ENCODE measurements around the gene KRT14.
"Not testable (repeated sequence)": the region's sequence is repeated elsewhere in the genome, so short reads cannot be mapped to it uniquely, and the experiment has no call there.

KRT14 gene

GRCh38 chr17:41544935-41545334, 41.8 kb downstream of the KRT14 start:
- no peak for DNase-seq

- no peak for DNase-seq
Observed at GRCh38 chr17:41544491-41544892, 42.2 kb downstream of the KRT14 start.

GRCh38 chr17:41542786-41543185, 43.9 kb downstream of the KRT14 start:
- DNase-seq = not testable (repeated sequence)

GRCh38 chr17:41542357-41542756, 44.3 kb downstream of the KRT14 start:
- DNase-seq = no peak

- DNase-seq = no peak
Observed at GRCh38 chr17:41540921-41541625, 45.6 kb downstream of the KRT14 start.

- no peak for DNase-seq
Observed at GRCh38 chr17:41539979-41540701, 46.6 kb downstream of the KRT14 start.

GRCh38 chr17:41539071-41539492, 47.6 kb downstream of the KRT14 start:
- no peak for DNase-seq

GRCh38 chr17:41538565-41538991, 48.1 kb downstream of the KRT14 start:
- no peak for DNase-seq

- DNase-seq = no peak
Observed at GRCh38 chr17:41537990-41538389, 48.7 kb downstream of the KRT14 start.

GRCh38 chr17:41537614-41537954, 49.1 kb downstream of the KRT14 start:
- no peak for DNase-seq

- no peak for DNase-seq
Observed at GRCh38 chr17:41536741-41537613, 49.7 kb downstream of the KRT14 start.

- DNase-seq = no peak
Observed at GRCh38 chr17:41535764-41536481, 50.8 kb downstream of the KRT14 start.

GRCh38 chr17:41534899-41535546, 51.7 kb downstream of the KRT14 start:
- no peak for DNase-seq

- DNase-seq = no peak
Observed at GRCh38 chr17:41533613-41534012, 53.1 kb downstream of the KRT14 start.

- no peak for DNase-seq
Observed at GRCh38 chr17:41532947-41533570, 53.6 kb downstream of the KRT14 start.

All from CD4-positive, alpha-beta T cell treated with Interleukin-17A for 1 hour (primary cell).